ENCODE results near the gene TMEM250.

GRCh38 chr9:136093346-136093986 is 25.2 kb downstream of the TMEM250 start:
- TF ChIP-seq, protein P1, sequence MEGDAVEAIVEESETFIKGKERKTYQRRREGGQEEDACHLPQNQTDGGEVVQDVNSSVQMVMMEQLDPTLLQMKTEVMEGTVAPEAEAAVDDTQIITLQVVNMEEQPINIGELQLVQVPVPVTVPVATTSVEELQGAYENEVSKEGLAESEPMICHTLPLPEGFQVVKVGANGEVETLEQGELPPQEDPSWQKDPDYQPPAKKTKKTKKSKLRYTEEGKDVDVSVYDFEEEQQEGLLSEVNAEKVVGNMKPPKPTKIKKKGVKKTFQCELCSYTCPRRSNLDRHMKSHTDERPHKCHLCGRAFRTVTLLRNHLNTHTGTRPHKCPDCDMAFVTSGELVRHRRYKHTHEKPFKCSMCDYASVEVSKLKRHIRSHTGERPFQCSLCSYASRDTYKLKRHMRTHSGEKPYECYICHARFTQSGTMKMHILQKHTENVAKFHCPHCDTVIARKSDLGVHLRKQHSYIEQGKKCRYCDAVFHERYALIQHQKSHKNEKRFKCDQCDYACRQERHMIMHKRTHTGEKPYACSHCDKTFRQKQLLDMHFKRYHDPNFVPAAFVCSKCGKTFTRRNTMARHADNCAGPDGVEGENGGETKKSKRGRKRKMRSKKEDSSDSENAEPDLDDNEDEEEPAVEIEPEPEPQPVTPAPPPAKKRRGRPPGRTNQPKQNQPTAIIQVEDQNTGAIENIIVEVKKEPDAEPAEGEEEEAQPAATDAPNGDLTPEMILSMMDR (IDR thresholded peaks at IDR 0.05) = no peak
- no peak for TF ChIP-seq POLR2A (IDR thresholded peaks at IDR 0.05)
